ENCODE data around the gene SLC2A10.
A peak's percentile ranks its signal among the peaks of the same experiment; 100 is the strongest.
"Not testable (repeated sequence)": the region's sequence is repeated elsewhere in the genome, so short reads cannot be mapped to it uniquely, and the experiment has no call there.

The SLC2A10 gene

GRCh38 chr20:46709459-46710152 lies at the start of gene SLC2A10:
Gene SLC2A10 (plus strand): TSS chr20:46709649. CDS start chr20:46709737, 88 bp downstream.
- DNase-seq: no peak

- DNase-seq: no peak
Observed at GRCh38 chr20:46660487-46660886, 49.0 kb upstream of the SLC2A10 start.

- DNase-seq: no peak
Observed at GRCh38 chr20:46661659-46662058, 47.8 kb upstream of the SLC2A10 start.

GRCh38 chr20:46663531-46663930 lies 45.9 kb upstream of the SLC2A10 start:
- no peak for DNase-seq

GRCh38 chr20:46665602-46666001 lies 43.8 kb upstream of the SLC2A10 start:
- no peak for DNase-seq

DNA sequence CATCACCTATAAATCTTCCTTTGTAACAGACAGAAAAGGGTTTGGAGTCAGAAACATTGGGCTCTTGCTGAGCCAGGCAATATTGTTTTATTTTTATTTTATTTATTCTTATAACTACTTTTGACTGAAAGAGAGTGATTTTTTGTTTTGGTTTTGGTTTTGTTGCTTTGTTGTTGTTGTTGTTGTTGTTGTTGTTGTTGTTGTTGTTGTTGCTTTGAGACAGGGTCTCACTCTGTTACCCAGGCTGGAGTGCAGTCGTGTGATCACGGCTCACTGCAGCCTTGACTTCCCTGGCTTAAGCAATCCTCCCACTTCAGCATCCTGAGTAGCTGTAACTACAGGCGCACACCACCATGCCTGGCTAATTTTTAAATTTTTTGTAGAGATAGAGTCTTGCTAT lies 43.1 kb upstream of the SLC2A10 start:
- no peak for DNase-seq

GRCh38 chr20:46666818-46667515 lies 42.5 kb upstream of the SLC2A10 start:
- DNase-seq: no peak

DNA sequence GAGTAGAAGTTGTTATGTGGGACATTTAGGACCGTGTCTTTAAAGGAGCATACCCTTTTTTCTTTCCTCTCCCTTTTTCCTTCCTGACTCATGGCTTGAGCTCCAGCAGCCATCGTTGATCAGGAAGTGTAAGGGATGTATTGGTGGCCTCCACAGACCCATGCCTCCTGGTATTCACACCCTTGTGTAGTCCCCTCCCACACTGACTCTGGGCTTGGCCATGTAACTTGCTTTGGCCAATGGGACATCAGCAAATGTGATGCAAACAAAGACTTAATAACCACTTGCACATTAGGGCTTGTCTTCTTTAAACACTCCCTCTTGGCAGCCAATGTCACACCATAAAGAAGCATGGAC lies 39.2 kb upstream of the SLC2A10 start:
- DNase-seq: no peak

DNA sequence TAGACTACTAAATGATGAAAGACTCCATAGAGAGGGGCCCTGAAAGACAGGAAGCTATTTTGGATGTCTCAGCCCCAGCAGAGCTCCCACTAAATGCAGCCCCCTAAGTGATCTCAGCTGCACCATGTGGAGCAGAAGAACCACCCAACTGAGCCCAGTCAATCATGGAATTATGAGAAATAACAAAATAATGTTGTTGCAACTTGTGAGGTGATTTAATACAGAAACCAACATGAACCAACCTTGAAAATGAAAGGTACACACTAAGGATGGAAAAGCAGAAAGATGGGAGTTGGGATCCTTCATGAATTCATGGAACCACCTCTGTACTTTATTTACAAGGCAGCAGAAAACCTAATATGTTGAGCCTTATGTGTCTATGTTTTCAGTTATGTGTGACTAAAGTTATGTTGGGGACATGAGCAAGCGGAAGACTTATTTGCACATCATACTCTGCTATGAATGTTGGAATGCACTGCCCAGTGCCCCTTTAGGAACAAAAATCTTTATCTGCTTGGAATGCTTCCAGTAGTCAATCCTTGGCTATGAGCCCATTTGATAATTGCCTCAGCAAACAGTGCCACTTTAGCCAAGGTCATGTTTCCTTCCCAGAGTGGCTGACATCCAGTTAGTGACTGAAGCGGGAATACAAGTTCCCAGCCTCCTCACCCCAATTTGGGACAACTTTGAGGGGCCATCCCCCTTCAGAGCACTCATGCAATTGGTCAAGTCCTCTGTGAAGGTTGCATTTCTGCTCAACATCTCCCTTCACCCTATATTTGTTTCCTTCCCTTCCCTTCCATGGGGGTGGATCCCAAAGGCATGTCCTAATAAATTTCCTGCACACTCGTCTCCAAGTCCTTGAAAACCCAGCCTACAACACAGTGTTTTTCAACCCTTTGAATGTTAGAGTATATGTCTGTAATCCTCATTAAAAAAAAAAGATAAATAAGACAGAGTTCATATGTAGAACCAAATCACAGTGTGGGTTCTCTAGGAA lies 38.6 kb upstream of the SLC2A10 start:
- DNase-seq: no peak

GRCh38 chr20:46671866-46672542 lies 37.4 kb upstream of the SLC2A10 start:
- DNase-seq: no peak

DNA sequence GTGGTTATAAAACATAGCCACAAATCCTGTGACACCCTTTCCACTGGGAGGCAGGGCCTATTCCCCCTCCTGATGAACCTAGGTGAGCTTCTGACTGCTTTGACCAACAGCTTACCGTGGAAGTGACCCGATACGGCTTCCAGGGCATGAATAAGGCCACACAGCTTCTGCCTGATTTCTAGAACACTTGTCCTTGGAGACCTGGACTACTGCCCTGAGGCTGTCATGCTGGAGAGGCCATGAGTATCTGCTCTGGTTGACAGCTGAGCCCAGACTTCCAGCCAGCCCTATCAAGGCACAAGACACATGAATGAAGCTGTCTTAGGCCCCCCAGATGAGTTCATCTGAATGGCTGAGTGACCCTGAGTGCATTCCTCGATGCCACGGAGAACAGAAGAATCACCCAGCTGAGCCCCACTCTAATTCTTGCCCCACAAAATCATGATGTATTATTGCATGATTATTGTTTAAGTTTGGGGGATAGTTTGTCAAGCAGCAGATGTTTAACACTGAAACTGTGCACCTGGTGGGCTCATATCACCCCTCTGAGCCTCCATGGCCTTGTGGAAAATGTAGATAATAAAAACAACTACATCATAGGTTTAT lies 36.8 kb upstream of the SLC2A10 start:
- DNase-seq: no peak

GRCh38 chr20:46673394-46674252 lies 35.8 kb upstream of the SLC2A10 start:
- no peak for DNase-seq

- no peak for DNase-seq
Observed at GRCh38 chr20:46674253-46675083, 35.0 kb upstream of the SLC2A10 start.

- not testable (repeated sequence) for DNase-seq
Observed at GRCh38 chr20:46676649-46677316, 32.7 kb upstream of the SLC2A10 start.

DNA sequence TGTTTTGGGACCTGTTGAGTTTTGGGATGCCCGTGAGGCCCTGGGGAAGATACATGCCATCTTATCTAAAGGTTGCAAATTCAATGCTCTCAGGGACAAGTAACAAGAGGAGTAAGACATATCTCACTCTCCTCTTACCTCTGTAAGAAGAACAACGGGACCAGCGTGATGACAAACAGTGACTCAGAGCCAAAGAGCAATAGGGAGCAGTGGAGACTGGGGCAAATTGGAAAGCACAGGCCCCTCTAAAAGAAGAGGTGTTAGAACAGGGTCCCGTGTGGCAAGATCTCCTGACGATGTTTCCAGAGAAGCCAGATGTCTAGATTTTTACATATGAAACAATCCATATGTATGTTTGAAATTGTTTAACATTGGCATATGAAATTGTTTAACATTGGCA lies 31.8 kb upstream of the SLC2A10 start:
- no peak for DNase-seq

GRCh38 chr20:46678516-46678915 lies 30.9 kb upstream of the SLC2A10 start:
- no peak for DNase-seq

DNA sequence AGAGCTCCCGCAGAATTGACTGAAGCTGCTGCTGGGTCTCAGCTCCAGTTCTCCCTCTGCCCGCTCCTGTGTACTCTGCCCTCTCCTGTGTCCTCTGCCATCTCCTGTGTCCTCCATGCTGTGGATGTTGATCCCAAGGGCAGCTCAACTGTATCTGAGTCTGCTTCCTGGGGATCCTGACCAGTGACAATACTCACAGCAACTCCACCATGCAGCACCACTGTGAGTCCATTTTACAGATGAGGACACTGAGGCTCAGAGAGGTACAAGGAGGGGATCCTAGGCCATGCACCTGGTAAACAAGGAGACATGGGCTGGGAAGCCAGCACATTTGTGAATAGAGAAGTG lies 28.8 kb upstream of the SLC2A10 start:
- DNase-seq: no peak

DNA sequence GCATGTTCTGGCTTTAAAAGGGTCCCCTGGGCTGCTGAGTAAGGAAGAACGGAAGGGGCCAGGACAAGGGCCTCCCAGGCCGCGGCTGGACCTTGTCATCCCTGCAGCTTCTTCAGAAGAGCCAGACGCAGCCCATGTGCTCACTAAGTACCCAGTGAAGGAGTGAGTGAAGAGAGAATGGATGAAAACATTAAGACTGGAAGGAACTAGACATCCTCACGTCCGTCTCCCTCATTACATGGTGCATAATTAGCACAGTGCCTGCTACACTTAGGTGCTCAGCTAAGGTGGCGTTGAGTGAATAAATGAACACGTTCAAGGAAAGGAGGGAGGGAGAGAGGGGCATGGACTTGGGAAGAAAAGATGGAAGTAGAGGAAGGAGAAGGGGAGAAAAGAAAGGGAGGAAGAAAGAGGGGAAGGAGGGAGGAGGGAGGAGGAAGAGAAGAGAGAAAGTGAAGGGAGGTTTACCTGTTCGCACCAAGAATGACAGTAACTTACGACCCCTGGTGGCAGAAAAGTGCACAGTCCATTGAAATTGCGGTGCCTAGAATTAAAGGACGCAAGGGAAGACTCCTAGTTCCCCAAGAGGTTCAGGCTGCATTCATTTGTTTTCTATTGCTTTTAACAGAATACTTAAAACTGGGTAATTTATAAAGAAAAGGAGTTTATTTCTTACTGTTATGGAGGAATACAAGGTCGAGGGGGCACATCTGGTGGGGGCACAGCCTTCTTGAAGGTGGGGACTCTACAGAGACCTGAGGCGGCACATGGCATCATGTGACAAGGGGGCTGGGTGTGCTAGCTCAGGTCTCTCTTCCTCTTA lies 28.2 kb upstream of the SLC2A10 start:
- DNase-seq: peak; percentile 87
